ENCODE results near the gene ZNF90. TPM values are rescaled to one million over a fixed set of nuclear protein-coding genes. Genes with fewer than 3 reads are reported as not detected.

The ZNF90 gene
- total RNA-seq, 1 experiment from 2014 or later: 88.7 TPM

GRCh38 chr19:20079476-20079875 is 1.7 kb downstream of the ZNF90 start:
- peaks cover 34 to 47% (median 38%) of the 10 kb centered on the region in 3 experiments for H3K36me3 Mint-ChIP-seq (ENCODE audit: insufficient read depth in 1 of 3, low read depth in 3 of 3)
- H3K27ac ChIP-seq (ENCODE audit: insufficient read length, low read depth, low read length): no peak overlapping the region
- H3K27me3 ChIP-seq (ENCODE audit: insufficient read depth, low read length): no peaks in the 10 kb centered on the region
- DNase-seq: no peak
- no peaks in the 10 kb centered on the region for H4K20me1 ChIP-seq (ENCODE audit: control insufficient read depth, insufficient read depth, insufficient read length)
- H3K9me3 ChIP-seq (ENCODE audit: control insufficient read depth, low read depth, low read length): no peaks in the 10 kb centered on the region
- TF ChIP-seq CTCF (conservative IDR thresholded peaks at IDR 0.05): no peak
- no peaks in the 10 kb centered on the region for H3K27me3 Mint-ChIP-seq (ENCODE audit: low read depth)
- no peak overlapping the region for H4K5ac ChIP-seq (ENCODE audit: insufficient read length, low read depth, low read length)
- H3K18ac ChIP-seq (ENCODE audit: insufficient read length, low read depth, low read length): no peak overlapping the region
- no peak overlapping the region for H4K91ac ChIP-seq (ENCODE audit: insufficient read length, low read depth, low read length)
- H2BK15ac ChIP-seq (ENCODE audit: low read depth, low read length): no peak overlapping the region
- H3T11ph ChIP-seq (ENCODE audit: low read length): no peak overlapping the region
- no peak overlapping the region for H3K23ac ChIP-seq (ENCODE audit: insufficient read length, low read depth, low read length)
- no peaks in the 10 kb centered on the region for H3K79me1 ChIP-seq (ENCODE audit: insufficient read depth, low read depth, low read length, poor library complexity, severe bottlenecking)
- H3K23me2 ChIP-seq (ENCODE audit: insufficient read length, low read depth, low read length, poor library complexity, severe bottlenecking): no peaks in the 10 kb centered on the region
- H3K79me2 ChIP-seq (ENCODE audit: insufficient read depth, low read length): peaks cover 51% of the 10 kb centered on the region; the same call in 1 of the 2 replicates
- H2BK20ac ChIP-seq (ENCODE audit: low read depth, low read length, poor library complexity, severe bottlenecking): no peak overlapping the region
- H3K4me3 Mint-ChIP-seq: peak overlapping the region; percentile 99
- H3K4me1 Mint-ChIP-seq: peaks cover 48 to 49% of the 10 kb centered on the region in 2 experiments
- H2AFZ ChIP-seq (ENCODE audit: low read length): no peak overlapping the region
- H3K56ac ChIP-seq (ENCODE audit: insufficient read length, low read depth, low read length): no peak overlapping the region
- H3K9ac ChIP-seq (ENCODE audit: extremely low read depth, insufficient read length, low read length): peak overlapping the region; percentile 96
- H3K9me3 Mint-ChIP-seq: peaks cover 0 to 22% of the 10 kb centered on the region in 2 experiments; a peak in 4 of 5 replicates
- no CpG with 5 or more reads among the region's 8 CpGs for WGBS (ENCODE audit: extremely low coverage, insufficient read length, low lambda C conversion rate)
- no peak overlapping the region for H3K14ac ChIP-seq (ENCODE audit: insufficient read depth, low read length)
- no peak overlapping the region for H2BK5ac ChIP-seq (ENCODE audit: insufficient read length, low read length)
- H3K4me2 ChIP-seq (ENCODE audit: insufficient read depth, insufficient read length, low read length): peak overlapping the region; percentile 94
- H4K8ac ChIP-seq (replicated peaks; ENCODE audit: insufficient read length, low read depth, low read length): no peak overlapping the region
- H3K4me1 ChIP-seq (ENCODE audit: insufficient read depth, low read length): peaks cover 14% of the 10 kb centered on the region
- peak overlapping the region; percentile 12 to 45 (median 22); a peak in 5 of 7 replicates for H3K27ac Mint-ChIP-seq
- H2AK5ac ChIP-seq (ENCODE audit: insufficient read length, low read length): no peak overlapping the region
- no peak overlapping the region for H2BK12ac ChIP-seq (ENCODE audit: insufficient read length, low read depth, low read length)
- no peak overlapping the region for H3K4ac ChIP-seq (ENCODE audit: low read depth, low read length)
- no peak overlapping the region for H2BK120ac ChIP-seq (ENCODE audit: low read depth, low read length, poor library complexity, severe bottlenecking)

All from H9 (cell line).